ENCODE data around the gene APLP2. TPM values are rescaled to one million over a fixed set of nuclear protein-coding genes. Genes with fewer than 3 reads are reported as not detected.

The APLP2 gene
- total and polyA plus RNA-seq, 2 of the 4 experiments (the other 2 are of a cell fraction) = 127 to 235 TPM

DNA sequence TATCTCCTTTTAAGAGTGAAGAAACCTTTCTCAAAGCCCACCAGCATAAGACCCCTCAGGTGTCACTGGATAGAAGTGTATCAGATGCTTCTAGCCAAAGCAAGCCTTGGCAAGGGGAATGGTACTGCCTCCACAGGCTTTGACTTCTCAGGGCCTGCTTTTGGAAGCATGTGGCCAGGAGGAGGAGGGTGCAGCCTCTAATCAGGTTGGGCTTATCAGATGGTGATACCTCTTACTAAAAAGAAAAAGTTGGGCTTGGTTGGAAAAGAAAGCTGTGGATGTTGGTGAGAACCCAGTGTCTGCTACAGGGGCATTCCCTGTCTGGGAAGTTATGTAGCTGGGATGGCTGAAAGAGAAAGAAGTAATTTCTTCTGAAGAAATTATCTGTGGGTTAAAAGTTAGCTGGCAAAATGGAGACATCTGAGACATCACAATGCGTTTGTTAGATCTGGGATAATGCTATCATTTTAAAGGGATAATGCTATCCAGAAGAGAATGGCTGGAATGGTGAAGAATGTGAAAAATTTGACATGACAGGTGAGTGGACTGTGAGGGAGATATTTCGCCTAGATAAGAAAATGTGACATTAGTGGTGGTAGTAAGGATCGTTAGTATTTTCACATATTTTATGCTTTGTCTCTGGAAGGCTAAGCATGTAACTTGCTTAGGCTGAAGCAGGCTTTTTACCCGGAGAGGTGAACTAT, 7.2 kb downstream of the APLP2 start:
- Histone ChIP-seq H2AK9ac (replicated peaks; ENCODE audit: low read depth, low read length, poor library complexity) (no peak overlapping the region), H2BK20ac (ENCODE audit: low read depth, low read length) (no peak overlapping the region), H3K18ac (ENCODE audit: low read depth, low read length) (no peak overlapping the region), H2BK120ac (ENCODE audit: low read depth, low read length) (no peak overlapping the region), H4K5ac (ENCODE audit: low read depth, low read length) (no peak overlapping the region), H2BK5ac (ENCODE audit: low read depth, low read length, poor library complexity, severe bottlenecking) (no peak overlapping the region), H3K79me1 (ENCODE audit: low read depth in 1 of 2, low read length in 2 of 2) (peaks cover 14 to 34% of the 10 kb centered on the region in 2 experiments), H3K27me3 (ENCODE audit: control insufficient read depth, insufficient read depth, low read length) (no peaks in the 10 kb centered on the region), H3K9me1 (ENCODE audit: insufficient read depth, low read length) (no peaks in the 10 kb centered on the region), H2BK15ac (ENCODE audit: low read depth, low read length) (no peak overlapping the region), H2AFZ (replicated peaks; ENCODE audit: low read length, poor library complexity) (no peak overlapping the region), H3K4me1 (ENCODE audit: control insufficient read depth, insufficient read depth, low read length) (no peaks in the 10 kb centered on the region), H3K4ac (ENCODE audit: low read depth, low read length) (no peak overlapping the region), H3K4me3 (ENCODE audit: insufficient read depth, low read depth, low read length) (no peak overlapping the region), H3K4me2 (ENCODE audit: low read depth, low read length) (no peak overlapping the region), H3K14ac (replicated peaks; ENCODE audit: low read depth, low read length) (no peak overlapping the region), H3K27ac (ENCODE audit: insufficient read depth, low read length) (no peak overlapping the region), H3K9me3 (ENCODE audit: control insufficient read depth, insufficient read depth, low read length) (no peaks in the 10 kb centered on the region), H3K9ac (ENCODE audit: low read depth, low read length) (no peak overlapping the region), H4K8ac (ENCODE audit: low read depth in 2 of 2, low read length in 2 of 2) (no peak overlapping the region), H4K20me1 (ENCODE audit: insufficient read depth, low read length) (peaks cover 21% of the 10 kb centered on the region), H3K23ac (ENCODE audit: low read depth, low read length) (no peak overlapping the region), H2AK5ac (ENCODE audit: low read depth, low read length) (no peak overlapping the region), H3K36me3 (ENCODE audit: control insufficient read depth, insufficient read depth, low read length) (no peaks in the 10 kb centered on the region), H4K91ac (ENCODE audit: insufficient read depth, low read depth, low read length) (no peak overlapping the region), H3K56ac (ENCODE audit: extremely low read depth, insufficient read depth, low read length) (no peak overlapping the region)
- DNase-seq = no peak
- no TSS peak for BruUV-seq (replicated peaks)
- 100% methylated on average over 1 of the region's 4 CpGs; no CpG with 5 or more reads in 1 of the 2 experiments for WGBS, 2 experiments (ENCODE audit: extremely low coverage in 2 of 2, insufficient read length in 1 of 2)
- POLR2A ChIA-PET (ENCODE audit: unreplicated experiment) = no interaction called here
- intact Hi-C loops (cut with micrococcal nuclease) (loop anchor here (5.0 kb wide), 1 partner anchor 40 kb away; no protein-coding TSS in a partner anchor), dilution Hi-C loops (cut with HindIII; ENCODE audit: low sequenced_read_pairs, unreplicated experiment) (no loop called here), in situ Hi-C loops (cut with MboI; ENCODE audit: low sequenced_read_pairs) (no loop called here)
- CTCF ChIA-PET = interaction anchor here (1.0 to 1.1 kb wide), 2 partner anchors 12 to 63 kb away, joined by 3 read pairs; no protein-coding TSS in a partner anchor
- no peak for TF ChIP-seq MAZ (IDR thresholded peaks at IDR 0.05; ENCODE audit: borderline replicate concordance, low read depth, low read length)
- TF ChIP-seq FOS (IDR thresholded peaks at IDR 0.05; ENCODE audit: low read depth, low read length) = no peak
- no peak for TF ChIP-seq CEBPB (IDR thresholded peaks at IDR 0.05; ENCODE audit: low read depth, low read length)
- TF ChIP-seq POLR2A (IDR thresholded peaks at IDR 0.05; ENCODE audit: low read depth, low read length) = no peak
- TF ChIP-seq, protein P1, sequence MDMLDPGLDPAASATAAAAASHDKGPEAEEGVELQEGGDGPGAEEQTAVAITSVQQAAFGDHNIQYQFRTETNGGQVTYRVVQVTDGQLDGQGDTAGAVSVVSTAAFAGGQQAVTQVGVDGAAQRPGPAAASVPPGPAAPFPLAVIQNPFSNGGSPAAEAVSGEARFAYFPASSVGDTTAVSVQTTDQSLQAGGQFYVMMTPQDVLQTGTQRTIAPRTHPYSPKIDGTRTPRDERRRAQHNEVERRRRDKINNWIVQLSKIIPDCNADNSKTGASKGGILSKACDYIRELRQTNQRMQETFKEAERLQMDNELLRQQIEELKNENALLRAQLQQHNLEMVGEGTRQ (IDR thresholded peaks at IDR 0.05; ENCODE audit: low read depth, low read length) = no peak
- TF ChIP-seq CHD1 (IDR thresholded peaks at IDR 0.05; ENCODE audit: low read depth, low read length) = no peak
- no peak for ATAC-seq (ENCODE audit: low read depth)
